Body of pancreas (tissue), 4 donors: ENCODE measurements around the gene NCK1.

Source experiments
- CTCF ChIP-seq, 7 experiments: fragments of 450-650 bp in 4 of 7; fragments of 200-600 bp in 3 of 7; sonication (generic) in 3 of 7; IDR thresholded peaks; one replicate each; pipeline ENCODE4 v1.5.1; 2016 to 2019; ENCODE audit warnings: antibody characterized with exemption in 7 of 7
- POLR2A ChIP-seq, 3 donors: fragments of 450-650 bp; IDR thresholded peaks; one replicate each; pipeline ENCODE4 v1.6.1; 2016; ENCODE audit warnings: antibody characterized with exemption in 3 of 3, mild to moderate bottlenecking in 2 of 3

GRCh38 chr3:136949146-136949545, 87.1 kb downstream of the NCK1 start:
- TF ChIP-seq POLR2A (IDR thresholded peaks at IDR 0.05) = no peak
- no peak for TF ChIP-seq CTCF (IDR thresholded peaks at IDR 0.05)
